Pulmonary artery endothelial cell (primary cell): ENCODE data around the gene MECR. TPM values are rescaled to one million over a fixed set of nuclear protein-coding genes. Genes with fewer than 3 reads are reported as not detected.

Experiments used
- total RNA-seq: library from RNA; depleted of rRNA; stranded (reverse); fragments of >200 nt; gene quantifications from 2 replicates; pipeline ENCODE4 v1.2.3, GENCODE V29; 2014

MECR gene
- total RNA-seq, 1 donor from 2014 or later = 28.1 TPM

Other genes starting within 250 kb of the MECR start
- gene TMEM200B, start 107.0 kb downstream of the MECR start, total RNA-seq = 0.92 and 1.7 TPM in 2 replicates
- gene SRSF4, start 49.0 kb downstream of the MECR start, total RNA-seq = 37.8 and 70.1 TPM in 2 replicates
- 2.8 and 3.8 TPM in 2 replicates for gene PTPRU, start 5.6 kb upstream of the MECR start, total RNA-seq